Caco-2 (cell line): Measurements from ENCODE around the gene CTNND2. TPM values are rescaled to one million over a fixed set of nuclear protein-coding genes. Genes with fewer than 3 reads are reported as not detected.

Source experiments
- BruUV-seq: library from RNA; stranded (reverse); fragments of 400-500 nt; replicated peaks from 2 replicates; lab custom pipeline; 2021; lab: Mats Ljungman, UMichigan
- CTCF ChIA-PET: fragments of 300-600 bp; sonication (Branson Sonifier 250); formaldehyde crosslinking; loops from one replicate; lab custom pipeline; 2022; ENCODE audit warnings: antibody characterized with exemption; lab: Charles Lee
- POLR2A ChIA-PET: fragments of 300-600 bp; sonication (Branson Sonifier 250); formaldehyde crosslinking; loops from one replicate; lab custom pipeline; 2022; ENCODE audit warnings: antibody characterized with exemption; lab: Charles Lee
- DNase-seq, 2 experiments: peaks; one replicate each; pipeline versions ENCODE4 v3.0.0 to v3.0.0-alpha.2; 2020 to 2022
- H3K27me3 ChIP-seq: replicated peaks from 2 replicates; pipeline ENCODE4 v1.6.0; 2011; ENCODE audit warnings: low read length; ENCODE audit not compliant: control insufficient read depth, insufficient read depth
- H3K36me3 ChIP-seq: 2 replicates; pipeline ENCODE4 v1.5.1; 2011; ENCODE audit warnings: low read length; ENCODE audit not compliant: control insufficient read depth, insufficient read depth
- H3K4me1 ChIP-seq: fragments of 250-450 bp; sonication (Bioruptor Pico); 2 replicates; pipeline ENCODE4 v1.5.1; 2020; ENCODE audit warnings: mild to moderate bottlenecking
- H3K4me3 ChIP-seq: 2 replicates; pipeline ENCODE4 v1.5.1; 2011; ENCODE audit warnings: low read depth, mild to moderate bottlenecking, control low read depth, low read length
- H3K9me3 ChIP-seq: fragments of 250-450 bp; sonication (Bioruptor Pico); 2 replicates; pipeline ENCODE4 v1.5.1; 2020; ENCODE audit warnings: mild to moderate bottlenecking, moderate library complexity
- H3K27ac Mint-ChIP-seq: one replicate; pipeline ENCODE4 v1.8.0; 2022; ENCODE audit warnings: mixed read lengths; ENCODE audit not compliant: unreplicated experiment
- H3K27me3 Mint-ChIP-seq: one replicate; pipeline ENCODE4 v1.8.0; 2022; ENCODE audit warnings: mixed read lengths; ENCODE audit not compliant: insufficient read depth, unreplicated experiment
- H3K36me3 Mint-ChIP-seq: one replicate; pipeline ENCODE4 v1.8.0; 2022; ENCODE audit warnings: mild to moderate bottlenecking, mixed read lengths; ENCODE audit not compliant: insufficient read depth, unreplicated experiment
- H3K4me1 Mint-ChIP-seq: one replicate; pipeline ENCODE4 v1.8.0; 2022; ENCODE audit warnings: low read depth, mixed read lengths; ENCODE audit not compliant: unreplicated experiment
- H3K4me3 Mint-ChIP-seq: one replicate; pipeline ENCODE4 v1.8.0; 2022; ENCODE audit warnings: mild to moderate bottlenecking, moderate library complexity, mixed read lengths; ENCODE audit not compliant: unreplicated experiment
- H3K9me3 Mint-ChIP-seq: one replicate; pipeline ENCODE4 v1.8.0; 2022; ENCODE audit warnings: mixed read lengths; ENCODE audit not compliant: unreplicated experiment
- intact Hi-C: fragments of 100-400 bp; cut with micrococcal nuclease; formaldehyde crosslinking; loops from one replicate; pipeline ENCODE4 v1.10.0; 2022; ENCODE audit not compliant: unreplicated experiment
- total RNA-seq: library from RNA; stranded (reverse); gene quantifications from 2 replicates; pipeline ENCODE4 v1.2.3, GENCODE V29; 2022
- TF ChIP-seq, protein P1 (sequence below), 2 experiments: fragments of 200-600 bp in 1 of 2; IDR thresholded peaks; 1 replicate in 1 of 2; 2 replicates in 1 of 2; pipeline versions ENCODE4 v1.5.1 to v1.8.0; 2011 to 2022; ENCODE audit warnings: antibody characterized with exemption in 1 of 2, control low read depth in 1 of 2, inconsistent platforms in 1 of 2, low read depth in 1 of 2, low read length in 1 of 2, mild to moderate bottlenecking in 1 of 2, moderate library complexity in 1 of 2; ENCODE audit not compliant: insufficient read depth in 1 of 2, severe bottlenecking in 1 of 2, unreplicated experiment in 1 of 2

CTNND2 gene
- total RNA-seq, 1 experiment from 2014 or later = 0.32 TPM

DNA sequence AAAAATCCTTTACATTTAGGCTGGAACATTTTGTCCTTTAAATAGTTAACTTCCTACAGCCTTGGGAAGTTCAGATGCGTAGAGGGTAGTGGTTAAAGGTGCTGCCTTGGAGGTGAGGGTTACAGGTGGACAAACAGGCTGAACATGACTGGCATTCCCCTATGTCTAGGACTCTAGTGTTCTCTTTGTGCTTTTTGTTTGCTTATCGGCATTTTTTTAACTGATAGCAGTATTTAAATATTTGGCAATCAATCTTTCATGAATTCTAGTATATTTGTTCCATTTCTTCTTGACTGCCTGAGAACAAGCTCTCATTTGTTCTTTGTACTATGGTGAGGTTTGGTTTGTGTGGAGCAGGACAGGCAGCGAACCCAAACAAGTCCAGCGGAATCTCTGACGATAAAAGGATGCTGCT is 307.6 kb downstream of the CTNND2 start:
- TF ChIP-seq, protein P1, sequence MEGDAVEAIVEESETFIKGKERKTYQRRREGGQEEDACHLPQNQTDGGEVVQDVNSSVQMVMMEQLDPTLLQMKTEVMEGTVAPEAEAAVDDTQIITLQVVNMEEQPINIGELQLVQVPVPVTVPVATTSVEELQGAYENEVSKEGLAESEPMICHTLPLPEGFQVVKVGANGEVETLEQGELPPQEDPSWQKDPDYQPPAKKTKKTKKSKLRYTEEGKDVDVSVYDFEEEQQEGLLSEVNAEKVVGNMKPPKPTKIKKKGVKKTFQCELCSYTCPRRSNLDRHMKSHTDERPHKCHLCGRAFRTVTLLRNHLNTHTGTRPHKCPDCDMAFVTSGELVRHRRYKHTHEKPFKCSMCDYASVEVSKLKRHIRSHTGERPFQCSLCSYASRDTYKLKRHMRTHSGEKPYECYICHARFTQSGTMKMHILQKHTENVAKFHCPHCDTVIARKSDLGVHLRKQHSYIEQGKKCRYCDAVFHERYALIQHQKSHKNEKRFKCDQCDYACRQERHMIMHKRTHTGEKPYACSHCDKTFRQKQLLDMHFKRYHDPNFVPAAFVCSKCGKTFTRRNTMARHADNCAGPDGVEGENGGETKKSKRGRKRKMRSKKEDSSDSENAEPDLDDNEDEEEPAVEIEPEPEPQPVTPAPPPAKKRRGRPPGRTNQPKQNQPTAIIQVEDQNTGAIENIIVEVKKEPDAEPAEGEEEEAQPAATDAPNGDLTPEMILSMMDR (IDR thresholded peaks at IDR 0.05; ENCODE audit: insufficient read depth in 1 of 2, low read depth in 1 of 2, low read length in 1 of 2, severe bottlenecking in 1 of 2, unreplicated experiment in 1 of 2) = no peak
- Mint-ChIP-seq H3K36me3 (peaks cover 16% of the 10 kb centered on the region), H3K4me1 (peaks cover 22% of the 10 kb centered on the region), H3K4me3 (peak overlapping the region; percentile 66), H3K27ac (peak overlapping the region; percentile 60), H3K9me3 (peaks cover 22% of the 10 kb centered on the region), H3K27me3 (no peaks in the 10 kb centered on the region)
- POLR2A ChIA-PET = no interaction called here
- BruUV-seq = no TSS peak
- peaks cover 42% of the 10 kb centered on the region for H3K4me1 ChIP-seq
- no peaks in the 10 kb centered on the region for H3K9me3 ChIP-seq
- intact Hi-C loops = loop anchor here (1.0 to 5.0 kb wide), 8 partner anchors 20 to 344 kb away; no protein-coding TSS in a partner anchor
- peak; percentile 85 to 88 for DNase-seq
- H3K36me3 ChIP-seq = no peaks in the 10 kb centered on the region
- no peak overlapping the region for H3K4me3 ChIP-seq
- H3K27me3 ChIP-seq = no peaks in the 10 kb centered on the region
- CTCF ChIA-PET = interaction anchor here (1.0 to 1.5 kb wide), 2 partner anchors 23 to 226 kb away, joined by 3 to 4 read pairs; no protein-coding TSS in a partner anchor

DNA sequence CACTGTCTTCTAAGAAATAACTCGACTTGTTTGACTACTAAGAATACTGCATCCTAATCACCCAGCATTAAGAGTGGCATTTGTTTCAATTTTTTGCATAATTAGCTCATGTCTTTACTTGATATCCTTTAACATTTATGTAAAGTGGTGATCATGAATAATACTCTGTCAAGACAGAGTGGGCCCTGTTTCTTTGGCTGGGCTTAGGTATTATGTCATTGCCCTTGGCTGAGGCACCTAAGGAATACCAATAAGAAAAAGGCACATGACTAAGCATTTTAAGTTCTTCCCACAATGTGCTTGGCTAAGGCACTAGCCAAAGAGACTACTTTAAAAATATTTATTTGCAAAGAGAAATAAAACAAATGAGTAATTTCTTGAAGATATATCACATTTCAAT is 308.1 kb downstream of the CTNND2 start:
- peaks cover 42% of the 10 kb centered on the region for H3K4me1 ChIP-seq
- H3K4me3 ChIP-seq = no peak overlapping the region
- intact Hi-C loops = loop anchor here (1.0 to 5.0 kb wide), 8 partner anchors 21 to 344 kb away; no protein-coding TSS in a partner anchor
- CTCF ChIA-PET = interaction anchor here (1.0 to 1.5 kb wide), 2 partner anchors 23 to 225 kb away, joined by 3 to 4 read pairs; no protein-coding TSS in a partner anchor
- TF ChIP-seq, protein P1 (IDR thresholded peaks at IDR 0.05; ENCODE audit: insufficient read depth in 1 of 2, low read depth in 1 of 2, low read length in 1 of 2, severe bottlenecking in 1 of 2, unreplicated experiment in 1 of 2) = no peak
- BruUV-seq = no TSS peak
- no peaks in the 10 kb centered on the region for H3K27me3 ChIP-seq
- DNase-seq = peak in 1 of 2 experiments; percentile 6
- H3K9me3 ChIP-seq = 0 out of 2 replicates have a peak, but pooled peaks cover 3% of the 10 kb centered on the region
- H3K36me3 ChIP-seq = no peaks in the 10 kb centered on the region
- Mint-ChIP-seq H3K4me1 (peaks cover 22% of the 10 kb centered on the region), H3K27me3 (no peaks in the 10 kb centered on the region), H3K36me3 (peaks cover 16% of the 10 kb centered on the region), H3K4me3 (no peak overlapping the region), H3K27ac (peak overlapping the region; percentile 60), H3K9me3 (peaks cover 27% of the 10 kb centered on the region)
- POLR2A ChIA-PET = no interaction called here

DNA sequence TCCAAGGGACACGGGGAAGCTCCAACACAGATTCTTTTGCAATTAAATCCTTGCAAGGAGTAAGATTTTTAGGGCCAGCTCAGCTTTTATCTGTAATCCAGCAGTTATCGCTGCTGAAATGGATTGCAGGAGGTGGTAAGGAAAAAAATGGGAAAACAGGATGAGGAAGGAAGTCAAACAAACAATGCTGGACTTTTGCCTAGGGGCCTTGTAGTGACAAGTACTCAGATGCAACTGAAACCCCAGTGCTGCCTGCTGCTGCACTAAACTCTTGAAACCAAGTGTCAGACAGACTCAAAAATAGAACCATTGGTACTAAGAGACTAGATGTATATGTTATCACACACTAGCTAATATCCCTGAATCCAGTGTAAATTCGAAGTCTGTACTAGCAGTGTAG is 309.2 kb downstream of the CTNND2 start:
- Histone ChIP-seq H3K4me3 (no peak overlapping the region), H3K27me3 (no peaks in the 10 kb centered on the region), H3K36me3 (no peaks in the 10 kb centered on the region), H3K9me3 (peaks cover 12% of the 10 kb centered on the region; the same call in 1 of the 2 replicates), H3K4me1 (peaks cover 42% of the 10 kb centered on the region)
- TF ChIP-seq, protein P1 (IDR thresholded peaks at IDR 0.05; ENCODE audit: insufficient read depth in 1 of 2, low read depth in 1 of 2, low read length in 1 of 2, severe bottlenecking in 1 of 2, unreplicated experiment in 1 of 2) = no peak
- peak in 1 of 2 experiments; percentile 12 for DNase-seq
- Mint-ChIP-seq H3K4me1 (peaks cover 22% of the 10 kb centered on the region), H3K36me3 (peaks cover 16% of the 10 kb centered on the region), H3K9me3 (peaks cover 37% of the 10 kb centered on the region), H3K27me3 (no peaks in the 10 kb centered on the region), H3K4me3 (peak overlapping the region; percentile 3), H3K27ac (no peak overlapping the region)
- ChIA-PET POLR2A (no interaction called here), CTCF (no interaction called here)
- no TSS peak for BruUV-seq
- intact Hi-C loops = loop anchor here (5.0 kb wide), 3 partner anchors 33 to 343 kb away; no protein-coding TSS in a partner anchor
